NCI-H1048 (cell line): ENCODE measurements around the gene MYNN.

ENCODE experiments used
- DNase-seq: peaks from one replicate; lab custom pipeline; 2025; lab: John Stamatoyannopoulos, UW

The MYNN gene

GRCh38 chr3:169827712-169828111, 54.5 kb downstream of the MYNN start:
- DNase-seq: no peak

- DNase-seq: no peak
These were observed 62.3 kb downstream of the MYNN start for GRCh38 chr3:169835533-169835932.

- DNase-seq: no peak
These were observed 63.1 kb downstream of the MYNN start for GRCh38 chr3:169836078-169836941.

DNA sequence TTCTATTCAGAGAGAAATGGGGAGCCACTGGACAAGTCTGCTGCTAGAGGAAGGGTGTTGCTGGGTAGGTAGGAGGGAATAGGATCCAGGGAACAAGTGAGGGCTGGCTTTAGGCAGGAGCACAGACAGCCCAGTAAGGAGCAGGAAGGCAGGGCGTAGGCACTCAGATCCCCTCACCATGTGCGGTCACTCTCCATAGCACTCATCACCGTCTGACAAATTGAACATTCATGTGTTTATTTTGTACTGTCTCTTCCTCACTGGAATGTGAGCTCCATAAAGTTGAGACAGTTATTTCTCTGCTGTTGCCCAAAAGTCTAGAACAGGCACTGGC, 63.7 kb downstream of the MYNN start:
- no peak for DNase-seq

GRCh38 chr3:169838511-169839030, 65.4 kb downstream of the MYNN start:
- DNase-seq: no peak
